Mesenchymal stem cell (in vitro differentiated cells and primary cell): ENCODE measurements around the gene IGFBP6.

Experiments
- DNase-seq: peaks from one replicate; pipeline ENCODE4 v3.0.0-alpha.2; 2013
- H2AFZ ChIP-seq: one replicate; pipeline ENCODE4 v1.6.1; 2013; ENCODE audit warnings: low read depth, mild to moderate bottlenecking, control low read depth, inconsistent platforms, low read length, moderate library complexity
- H2AK5ac ChIP-seq: 2 replicates; pipeline ENCODE4 v1.6.1; 2013; ENCODE audit warnings: low read length, moderate library complexity, mild to moderate bottlenecking, inconsistent platforms; ENCODE audit not compliant: severe bottlenecking
- H2BK120ac ChIP-seq: one replicate; pipeline ENCODE4 v1.6.1; 2013; ENCODE audit warnings: low read depth, mild to moderate bottlenecking, inconsistent platforms, low read length, moderate library complexity
- H2BK12ac ChIP-seq, 2 experiments: one replicate each; pipeline ENCODE4 v1.6.1; 2013; ENCODE audit warnings: inconsistent platforms in 2 of 2, low read length in 2 of 2, mild to moderate bottlenecking in 2 of 2, moderate library complexity in 2 of 2, control low read depth in 1 of 2
- H2BK15ac ChIP-seq: one replicate; pipeline ENCODE4 v1.6.1; 2013; ENCODE audit warnings: mild to moderate bottlenecking, low read depth, inconsistent platforms; ENCODE audit not compliant: poor library complexity, severe bottlenecking
- H2BK5ac ChIP-seq: 2 replicates; pipeline ENCODE4 v1.6.1; 2013; ENCODE audit warnings: low read depth, mild to moderate bottlenecking, low read length, control low read depth, inconsistent platforms; ENCODE audit not compliant: poor library complexity, severe bottlenecking
- H3K14ac ChIP-seq, 2 experiments: one replicate each; pipeline ENCODE4 v1.6.1; 2013; ENCODE audit warnings: inconsistent platforms in 2 of 2, low read length in 2 of 2, control low read depth in 1 of 2, mild to moderate bottlenecking in 1 of 2, moderate library complexity in 1 of 2
- H3K18ac ChIP-seq, 2 experiments: one replicate each; pipeline ENCODE4 v1.6.1; 2013; ENCODE audit warnings: inconsistent platforms in 2 of 2, low read length in 2 of 2, control low read depth in 1 of 2, low read depth in 1 of 2, mild to moderate bottlenecking in 1 of 2
- H3K23ac ChIP-seq, 2 experiments: one replicate each; pipeline ENCODE4 v1.6.1; 2013; ENCODE audit warnings: inconsistent platforms in 2 of 2, low read length in 2 of 2, mild to moderate bottlenecking in 2 of 2, moderate library complexity in 2 of 2, control low read depth in 1 of 2
- H3K27ac ChIP-seq: 2 replicates; pipeline ENCODE4 v1.5.1; 2013; ENCODE audit warnings: mild to moderate bottlenecking, moderate library complexity, low read length, control low read depth, inconsistent platforms; ENCODE audit not compliant: poor library complexity, severe bottlenecking
- H3K27me3 ChIP-seq, 2 experiments: 2 replicates each; pipeline versions ENCODE4 v1.6.1 to v1.7.0; 2013; ENCODE audit warnings: low read length in 2 of 2, mild to moderate bottlenecking in 2 of 2, moderate library complexity in 2 of 2, control low read depth in 1 of 2, inconsistent platforms in 1 of 2; ENCODE audit not compliant: control insufficient read depth in 1 of 2, insufficient read depth in 1 of 2
- H3K36me3 ChIP-seq, 2 experiments: 2 replicates each; pipeline versions ENCODE4 v1.6.1 to v1.7.0; 2013; ENCODE audit warnings: low read length in 2 of 2, control low read depth in 1 of 2, inconsistent platforms in 1 of 2, low read depth in 1 of 2, mild to moderate bottlenecking in 1 of 2; ENCODE audit not compliant: insufficient read depth in 2 of 2, control insufficient read depth in 1 of 2
- H3K4ac ChIP-seq, 2 experiments: one replicate each; pipeline ENCODE4 v1.6.1; 2013; ENCODE audit warnings: inconsistent platforms in 2 of 2, low read length in 2 of 2, mild to moderate bottlenecking in 2 of 2, moderate library complexity in 2 of 2, control low read depth in 1 of 2, low read depth in 1 of 2
- H3K4me1 ChIP-seq: 2 replicates; pipeline ENCODE4 v1.6.1; 2013; ENCODE audit warnings: low read depth, low read length, control low read depth; ENCODE audit not compliant: control insufficient read depth, insufficient read depth
- H3K4me2 ChIP-seq: 2 replicates; pipeline ENCODE4 v1.6.1; 2013; ENCODE audit warnings: low read length, mild to moderate bottlenecking, inconsistent platforms; ENCODE audit not compliant: poor library complexity, severe bottlenecking
- H3K4me3 ChIP-seq, 2 experiments: 2 replicates each; pipeline versions ENCODE4 v1.5.1 to v1.7.0; 2013; ENCODE audit warnings: low read length in 2 of 2, mild to moderate bottlenecking in 2 of 2, control low read depth in 1 of 2, low read depth in 1 of 2; ENCODE audit not compliant: insufficient read depth in 1 of 2
- H3K79me1 ChIP-seq: replicated peaks from 2 replicates; pipeline ENCODE4 v1.6.1; 2013; ENCODE audit warnings: mild to moderate bottlenecking, control low read depth, low read length, inconsistent platforms; ENCODE audit not compliant: poor library complexity, severe bottlenecking
- H3K9ac ChIP-seq: 2 replicates; pipeline ENCODE4 v1.7.0; 2013; ENCODE audit warnings: mild to moderate bottlenecking, low read length, moderate library complexity
- H3K9me3 ChIP-seq: 2 replicates; pipeline ENCODE4 v1.7.0; 2013; ENCODE audit warnings: mild to moderate bottlenecking, low read length; ENCODE audit not compliant: control insufficient read depth
- H4K8ac ChIP-seq: one replicate; pipeline ENCODE4 v1.6.1; 2013; ENCODE audit warnings: inconsistent platforms, mild to moderate bottlenecking, low read length, moderate library complexity
- H4K91ac ChIP-seq: one replicate; pipeline ENCODE4 v1.6.1; 2013; ENCODE audit warnings: mild to moderate bottlenecking, low read length, inconsistent platforms
- WGBS: methylation state at CpG from one replicate; pipeline ENCODE4 v1.1.7; 2013; ENCODE audit warnings: mixed read lengths; 5-methylcytosine and 5-hydroxymethylcytosine counted together

Gene IGFBP6

GRCh38 chr12:53060721-53061276, 36.7 kb upstream of the IGFBP6 start:
- Histone ChIP-seq H3K14ac (no peak overlapping the region), H3K79me1 (no peaks in the 10 kb centered on the region), H3K9ac (peak overlapping the region; percentile 71), H4K91ac (peak overlapping the region; percentile 4), H2BK12ac (no peak overlapping the region), H3K4me3 (no peak overlapping the region), H3K36me3 (peaks cover 82 to 85% of the 10 kb centered on the region in 2 experiments), H4K8ac (no peak overlapping the region), H3K27ac (no peak overlapping the region), H3K23ac (no peak overlapping the region), H2BK15ac (no peak overlapping the region), H3K4me2 (no peak overlapping the region), H2BK120ac (no peak overlapping the region), H3K18ac (peak overlapping the region in 1 of 2 experiments; percentile 23), H2BK5ac (no peak overlapping the region), H3K4ac (peak overlapping the region in 1 of 2 experiments; percentile 18), H3K27me3 (no peaks in the 10 kb centered on the region), H2AK5ac (no peak overlapping the region), H2AFZ (no peak overlapping the region), H3K4me1 (peaks cover 26% of the 10 kb centered on the region), H3K9me3 (no peaks in the 10 kb centered on the region)
- WGBS = 97% methylated on average over 17 of the region's 18 CpGs
- DNase-seq = no peak

GRCh38 chr12:53061404-53062010, 36.0 kb upstream of the IGFBP6 start:
- no peaks in the 10 kb centered on the region for H3K9me3 ChIP-seq
- no peak overlapping the region for H3K27ac ChIP-seq
- H3K9ac ChIP-seq = peak overlapping the region; percentile 71
- H2AK5ac ChIP-seq = no peak overlapping the region
- peak overlapping the region in 1 of 2 experiments; percentile 23 for H3K18ac ChIP-seq
- no peak overlapping the region for H2AFZ ChIP-seq
- H3K79me1 ChIP-seq = peaks cover 3% of the 10 kb centered on the region
- DNase-seq = no peak
- peaks cover 30% of the 10 kb centered on the region for H3K4me1 ChIP-seq
- H3K27me3 ChIP-seq = no peaks in the 10 kb centered on the region
- H3K4me2 ChIP-seq = no peak overlapping the region
- H2BK5ac ChIP-seq = no peak overlapping the region
- H2BK15ac ChIP-seq = peak overlapping the region; percentile 17
- H3K23ac ChIP-seq = no peak overlapping the region
- no peak overlapping the region for H3K4me3 ChIP-seq
- no peak overlapping the region for H2BK120ac ChIP-seq
- H3K14ac ChIP-seq = no peak overlapping the region
- peaks cover 82 to 91% of the 10 kb centered on the region in 2 experiments for H3K36me3 ChIP-seq
- H4K91ac ChIP-seq = no peak overlapping the region
- H3K4ac ChIP-seq = no peak overlapping the region
- H4K8ac ChIP-seq = no peak overlapping the region
- WGBS = 91% methylated on average over 5 of the region's 5 CpGs
- H2BK12ac ChIP-seq = no peak overlapping the region

- Histone ChIP-seq H3K27ac (no peak overlapping the region), H4K8ac (no peak overlapping the region), H3K23ac (no peak overlapping the region), H3K4ac (no peak overlapping the region), H4K91ac (no peak overlapping the region), H3K4me2 (no peak overlapping the region), H3K9me3 (no peaks in the 10 kb centered on the region), H2BK120ac (no peak overlapping the region), H3K79me1 (peaks cover 3% of the 10 kb centered on the region), H2AFZ (no peak overlapping the region), H3K27me3 (no peaks in the 10 kb centered on the region), H3K4me1 (peaks cover 34% of the 10 kb centered on the region), H2BK12ac (no peak overlapping the region), H3K36me3 (peaks cover 76 to 90% of the 10 kb centered on the region in 2 experiments), H3K14ac (peak overlapping the region in 1 of 2 experiments; percentile 22), H2BK15ac (peak overlapping the region; percentile 17), H2AK5ac (no peak overlapping the region), H3K9ac (peak overlapping the region; percentile 71), H2BK5ac (no peak overlapping the region), H3K18ac (peak overlapping the region in 1 of 2 experiments; percentile 43), H3K4me3 (no peak overlapping the region)
- DNase-seq = no peak
- 90% methylated on average over 18 of the region's 20 CpGs for WGBS
Observed at GRCh38 chr12:53062011-53062961, 35.2 kb upstream of the IGFBP6 start.
